Body of pancreas (tissue), 4 donors: ENCODE data around the gene SNTG2.

Source experiments
- POLR2A ChIP-seq, 3 donors: fragments of 450-650 bp; IDR thresholded peaks; one replicate each; pipeline ENCODE4 v1.6.1; 2016; ENCODE audit warnings: antibody characterized with exemption in 3 of 3, mild to moderate bottlenecking in 2 of 3
- TF ChIP-seq, protein P1 (sequence below), 7 experiments: fragments of 450-650 bp in 4 of 7; fragments of 200-600 bp in 3 of 7; sonication (generic) in 3 of 7; IDR thresholded peaks; one replicate each; pipeline ENCODE4 v1.5.1; 2016 to 2019; ENCODE audit warnings: antibody characterized with exemption in 7 of 7

DNA sequence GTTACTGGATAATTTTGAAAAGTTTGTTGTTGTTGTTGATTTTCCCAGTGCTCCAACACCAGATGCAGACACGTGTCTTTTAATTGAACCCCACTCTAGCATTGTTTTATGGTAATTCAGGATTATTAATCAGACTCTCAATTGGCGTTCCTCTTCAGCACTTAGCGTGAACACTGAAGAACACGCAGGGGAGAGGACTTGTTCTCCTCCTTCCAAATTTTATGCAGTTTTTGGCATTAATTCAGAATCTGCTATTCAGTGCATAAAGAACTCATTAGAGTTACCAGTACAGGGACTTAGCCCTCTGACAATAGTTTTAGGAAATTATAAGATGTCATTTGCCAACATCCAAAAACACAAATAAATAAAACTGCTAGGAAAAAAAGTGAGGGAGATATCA is 75.5 kb downstream of the SNTG2 start:
- TF ChIP-seq, protein P1, sequence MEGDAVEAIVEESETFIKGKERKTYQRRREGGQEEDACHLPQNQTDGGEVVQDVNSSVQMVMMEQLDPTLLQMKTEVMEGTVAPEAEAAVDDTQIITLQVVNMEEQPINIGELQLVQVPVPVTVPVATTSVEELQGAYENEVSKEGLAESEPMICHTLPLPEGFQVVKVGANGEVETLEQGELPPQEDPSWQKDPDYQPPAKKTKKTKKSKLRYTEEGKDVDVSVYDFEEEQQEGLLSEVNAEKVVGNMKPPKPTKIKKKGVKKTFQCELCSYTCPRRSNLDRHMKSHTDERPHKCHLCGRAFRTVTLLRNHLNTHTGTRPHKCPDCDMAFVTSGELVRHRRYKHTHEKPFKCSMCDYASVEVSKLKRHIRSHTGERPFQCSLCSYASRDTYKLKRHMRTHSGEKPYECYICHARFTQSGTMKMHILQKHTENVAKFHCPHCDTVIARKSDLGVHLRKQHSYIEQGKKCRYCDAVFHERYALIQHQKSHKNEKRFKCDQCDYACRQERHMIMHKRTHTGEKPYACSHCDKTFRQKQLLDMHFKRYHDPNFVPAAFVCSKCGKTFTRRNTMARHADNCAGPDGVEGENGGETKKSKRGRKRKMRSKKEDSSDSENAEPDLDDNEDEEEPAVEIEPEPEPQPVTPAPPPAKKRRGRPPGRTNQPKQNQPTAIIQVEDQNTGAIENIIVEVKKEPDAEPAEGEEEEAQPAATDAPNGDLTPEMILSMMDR (IDR thresholded peaks at IDR 0.05) = no peak
- TF ChIP-seq POLR2A (IDR thresholded peaks at IDR 0.05) = no peak
